Fibroblast of peridontal ligament (primary cell): ENCODE results near the gene KCNH6.

Source experiments
- DNase-seq: peaks from one replicate; pipeline ENCODE4 v3.0.0-alpha.2; 2010; ENCODE audit errors: extremely low read depth

Gene KCNH6

GRCh38 chr17:63533433-63534077 is 10.4 kb downstream of the KCNH6 start:
- no peak for DNase-seq

GRCh38 chr17:63534078-63534570 is 11.0 kb downstream of the KCNH6 start:
- no peak for DNase-seq

DNA sequence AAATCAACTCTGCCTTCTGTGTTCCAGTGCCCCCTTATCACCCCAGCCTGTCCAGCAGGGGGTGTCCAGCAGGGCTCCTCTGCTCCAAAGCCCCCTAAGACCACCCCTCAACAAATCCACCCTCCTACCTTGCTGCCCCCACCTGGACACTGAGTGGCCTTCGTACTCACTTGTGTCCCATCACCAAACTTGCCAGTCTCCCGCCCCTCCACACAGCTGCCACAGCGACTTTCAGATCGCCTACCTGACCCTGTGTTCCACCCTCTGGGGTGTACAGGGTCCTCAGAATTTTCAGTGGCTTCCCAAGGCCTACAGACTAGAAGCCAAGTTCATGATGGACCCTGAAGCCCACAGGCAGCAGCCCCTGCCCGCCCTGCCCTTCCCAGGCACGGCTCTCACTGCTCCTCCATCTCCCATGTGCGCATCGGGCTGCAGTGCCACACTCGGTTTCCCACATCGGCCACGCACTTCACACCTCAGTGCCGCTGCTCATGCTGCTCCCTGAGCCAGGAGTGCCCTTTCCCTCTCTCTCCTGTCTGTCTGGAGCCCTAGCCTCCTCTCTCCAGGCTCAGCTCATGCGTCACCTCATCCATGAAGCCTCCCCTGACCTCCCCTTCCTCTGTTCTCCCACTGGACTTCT is 11.8 kb downstream of the KCNH6 start:
- DNase-seq = no peak

DNA sequence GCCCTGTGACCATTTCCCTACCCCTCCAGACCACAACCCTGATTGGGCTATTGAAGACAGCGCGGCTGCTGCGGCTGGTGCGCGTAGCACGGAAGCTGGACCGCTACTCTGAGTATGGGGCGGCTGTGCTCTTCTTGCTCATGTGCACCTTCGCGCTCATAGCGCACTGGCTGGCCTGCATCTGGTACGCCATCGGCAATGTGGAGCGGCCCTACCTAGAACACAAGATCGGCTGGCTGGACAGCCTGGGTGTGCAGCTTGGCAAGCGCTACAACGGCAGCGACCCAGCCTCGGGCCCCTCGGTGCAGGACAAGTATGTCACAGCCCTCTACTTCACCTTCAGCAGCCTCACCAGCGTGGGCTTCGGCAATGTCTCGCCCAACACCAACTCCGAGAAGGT is 12.5 kb downstream of the KCNH6 start:
- no peak for DNase-seq

- DNase-seq = no peak
Observed at GRCh38 chr17:63537001-63537400, 13.8 kb downstream of the KCNH6 start.

DNA sequence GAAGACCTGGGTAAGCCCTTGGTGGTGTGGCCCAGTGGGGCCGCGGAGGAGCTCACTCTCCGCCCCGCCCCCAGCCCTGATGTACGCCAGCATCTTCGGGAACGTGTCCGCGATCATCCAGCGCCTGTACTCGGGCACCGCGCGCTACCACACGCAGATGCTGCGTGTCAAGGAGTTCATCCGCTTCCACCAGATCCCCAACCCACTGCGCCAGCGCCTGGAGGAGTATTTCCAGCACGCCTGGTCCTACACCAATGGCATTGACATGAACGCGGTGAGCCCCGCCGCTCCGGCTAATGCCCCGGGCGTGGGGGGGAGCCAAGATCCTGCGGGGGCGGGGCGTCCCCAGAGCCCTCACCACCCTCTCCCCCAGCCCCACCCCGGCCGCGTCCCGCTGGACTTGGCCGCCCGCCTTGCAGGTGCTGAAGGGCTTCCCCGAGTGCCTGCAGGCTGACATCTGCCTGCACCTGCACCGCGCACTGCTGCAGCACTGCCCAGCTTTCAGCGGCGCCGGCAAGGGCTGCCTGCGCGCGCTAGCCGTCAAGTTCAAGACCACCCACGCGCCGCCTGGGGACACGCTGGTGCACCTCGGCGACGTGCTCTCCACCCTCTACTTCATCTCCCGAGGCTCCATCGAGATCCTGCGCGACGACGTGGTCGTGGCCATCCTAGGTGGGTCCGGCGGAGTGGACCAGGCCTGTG is 15.0 kb downstream of the KCNH6 start:
- no peak for DNase-seq

DNA sequence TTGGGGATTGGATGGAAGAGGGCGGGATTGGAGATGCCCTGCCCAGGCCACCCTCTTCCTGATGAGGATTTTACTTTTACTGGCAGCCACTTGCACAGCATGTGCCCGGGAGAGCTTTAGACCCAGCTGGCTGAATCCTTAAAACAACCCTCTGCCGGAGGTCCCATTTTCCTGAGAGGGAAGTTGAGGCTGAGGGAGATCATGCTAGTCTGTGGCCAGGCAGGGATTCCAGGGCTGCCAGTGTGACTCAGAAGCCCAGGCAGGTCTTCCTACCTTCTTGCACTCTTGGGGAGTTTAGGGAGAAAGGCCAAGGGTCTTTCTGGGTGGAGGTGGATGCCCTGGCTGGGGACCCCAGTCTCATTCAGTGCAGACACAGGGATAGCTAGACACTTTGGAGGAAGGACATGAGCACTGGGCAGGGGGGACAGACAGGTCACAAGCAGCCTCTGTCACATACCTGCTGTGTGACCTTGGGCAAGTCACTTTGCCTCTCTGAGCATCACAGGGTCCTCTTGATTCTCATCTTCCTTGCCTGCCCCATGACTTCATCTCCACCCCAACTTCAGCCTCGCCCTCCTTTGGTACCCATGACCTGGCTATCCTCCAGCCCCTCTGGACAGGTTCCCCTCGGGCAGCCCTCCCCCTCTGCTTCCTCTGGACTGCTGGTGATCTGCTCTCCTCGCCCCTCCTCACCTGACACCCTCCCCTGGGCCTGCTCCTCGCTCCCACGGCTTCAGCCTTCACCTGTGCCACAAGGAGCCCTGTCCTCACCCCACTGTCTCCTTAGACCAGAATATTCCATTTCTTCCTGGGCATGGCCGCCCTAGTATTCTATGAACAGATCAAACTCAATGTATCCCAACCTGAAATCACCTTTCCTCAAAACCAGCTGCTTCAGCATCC is 15.8 kb downstream of the KCNH6 start:
- DNase-seq = no peak

- no peak for DNase-seq
Observed at GRCh38 chr17:63540590-63540989, 17.4 kb downstream of the KCNH6 start.

- DNase-seq = no peak
Observed at GRCh38 chr17:63542218-63542545, 19.0 kb downstream of the KCNH6 start.

GRCh38 chr17:63542942-63543821 is 20.0 kb downstream of the KCNH6 start:
- DNase-seq = no peak

DNA sequence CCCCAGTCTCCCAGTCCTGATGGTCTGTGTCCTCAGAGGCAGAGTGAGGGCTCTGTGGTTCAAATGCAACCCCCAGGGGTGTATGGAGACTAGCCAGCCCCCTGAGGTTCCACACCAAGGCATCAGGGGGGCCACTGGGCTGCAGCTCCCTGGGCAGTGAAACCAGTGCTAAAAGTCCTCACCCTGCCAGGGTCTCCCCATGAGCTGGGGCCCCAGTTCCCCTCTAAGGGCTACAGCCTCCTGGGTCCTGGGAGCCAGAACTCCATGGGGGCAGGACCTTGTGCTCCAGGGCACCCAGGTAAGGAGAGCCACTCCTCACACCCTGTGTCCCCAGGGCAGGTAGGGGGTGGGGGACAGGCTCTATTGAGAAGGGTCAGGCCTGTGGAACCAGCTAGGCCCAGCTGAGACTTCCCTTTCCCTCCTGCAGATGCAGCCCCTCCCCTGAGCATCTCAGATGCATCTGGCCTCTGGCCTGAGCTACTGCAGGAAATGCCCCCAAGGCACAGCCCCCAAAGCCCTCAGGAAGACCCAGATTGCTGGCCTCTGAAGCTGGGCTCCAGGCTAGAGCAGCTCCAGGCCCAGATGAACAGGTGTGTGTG is 20.8 kb downstream of the KCNH6 start:
- no peak for DNase-seq

DNA sequence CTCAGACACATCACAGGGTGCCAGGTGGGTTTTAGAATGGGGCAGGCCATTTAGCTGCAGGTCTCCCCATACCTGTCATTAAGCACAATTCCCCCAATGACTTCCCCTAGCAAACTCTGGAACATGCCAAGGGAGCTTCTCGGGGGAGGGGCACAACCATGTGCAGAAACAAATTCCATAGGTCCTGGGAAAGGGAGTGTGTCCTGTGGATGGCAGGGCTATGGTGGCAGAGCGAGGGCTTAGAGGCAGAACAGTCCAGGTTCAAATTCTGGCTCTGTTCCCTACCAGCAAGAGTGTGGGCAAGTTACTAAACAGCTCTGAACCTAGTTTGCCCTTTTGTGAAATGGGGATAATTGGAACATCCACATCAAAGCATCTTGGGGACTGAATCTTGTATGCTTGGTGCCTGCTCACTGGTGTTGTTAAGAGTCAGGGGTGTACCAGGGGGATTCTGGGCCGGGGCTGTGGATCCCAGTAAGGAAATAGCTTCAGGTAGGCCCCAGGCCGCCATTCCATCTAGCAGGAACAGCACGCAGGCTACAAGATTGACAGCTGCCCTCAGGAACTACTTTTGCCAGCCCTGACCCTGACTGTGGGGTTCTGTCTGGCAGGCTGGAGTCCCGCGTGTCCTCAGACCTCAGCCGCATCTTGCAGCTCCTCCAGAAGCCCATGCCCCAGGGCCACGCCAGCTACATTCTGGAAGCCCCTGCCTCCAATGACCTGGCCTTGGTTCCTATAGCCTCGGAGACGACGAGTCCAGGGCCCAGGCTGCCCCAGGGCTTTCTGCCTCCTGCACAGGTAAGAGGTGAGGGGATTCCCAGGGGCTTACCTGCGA is 21.5 kb downstream of the KCNH6 start:
- no peak for DNase-seq

- no peak for DNase-seq
Observed at GRCh38 chr17:63546308-63547082, 23.3 kb downstream of the KCNH6 start.

DNA sequence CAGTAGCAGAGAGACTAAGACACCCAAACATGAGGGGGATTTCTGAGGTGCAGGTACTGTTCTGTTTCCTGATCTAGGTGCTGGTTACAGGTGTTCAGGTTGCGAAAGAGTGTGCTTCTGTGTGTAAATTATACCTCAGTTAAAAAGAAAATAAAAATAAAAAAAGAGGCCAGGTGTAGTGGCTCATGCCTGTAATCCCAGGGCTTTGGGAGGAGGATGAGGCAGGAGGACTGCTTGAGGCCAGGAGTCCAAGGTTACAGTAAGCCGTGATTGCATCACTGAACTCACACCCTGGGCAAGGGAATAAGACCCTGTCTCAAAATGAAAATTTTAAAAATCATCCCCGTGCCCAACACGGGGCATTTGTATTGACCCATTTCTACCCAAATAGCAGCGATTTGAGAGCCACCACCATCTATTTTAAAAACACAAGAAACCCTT is 23.9 kb downstream of the KCNH6 start:
- DNase-seq = no peak

GRCh38 chr17:63549289-63549945 is 26.3 kb downstream of the KCNH6 start:
- no peak for DNase-seq

- peak; percentile 100 for DNase-seq
Observed at GRCh38 chr17:63549946-63550816, 27.0 kb downstream of the KCNH6 start, which contains the start of gene DCAF7. DCAF7 (plus strand) TSS chr17:63550477; CDS start chr17:63550678, 201 bp downstream.
